ENCODE results near the gene PRXL2C.
A peak's percentile ranks its signal among the peaks of the same experiment; 100 is the strongest.
"Not testable (repeated sequence)": the region's sequence is repeated elsewhere in the genome, so short reads cannot be mapped to it uniquely, and the experiment has no call there.

PRXL2C gene

GRCh38 chr9:96619491-96620180 is 35.5 kb downstream of the PRXL2C start, which contains the start of gene CDC14B:
TSS of gene CDC14B (minus strand) at chr9:96619843. CDS start at chr9:96619378, 465 bp downstream.
- Histone ChIP-seq H3K27me3 (ENCODE audit: control insufficient read depth in 1 of 2, insufficient read depth in 2 of 2, low read length in 2 of 2) (no peaks in the 10 kb centered on the region), H3K4me3 (ENCODE audit: low read length in 2 of 2) (peak within 1 kb of the TSS; percentile 63 to 76), H3K36me3 (ENCODE audit: control insufficient read depth in 2 of 2, insufficient read depth in 2 of 2, low read length in 2 of 2) (no peaks in the 10 kb centered on the region), H3K9ac (ENCODE audit: low read length in 2 of 2) (peak within 1 kb of the TSS; percentile 17 to 36), H3K9me3 (ENCODE audit: control insufficient read depth in 2 of 2, low read length in 2 of 2) (no peaks in the 10 kb centered on the region), H3K27ac (ENCODE audit: low read length) (peak within 1 kb of the TSS; percentile 75), H3K4me1 (ENCODE audit: control insufficient read depth, insufficient read depth, low read length) (peaks cover 10% of the 10 kb centered on the region)

- Histone ChIP-seq H3K27ac (ENCODE audit: low read length) (peak overlapping the region; percentile 75), H3K27me3 (ENCODE audit: control insufficient read depth in 1 of 2, insufficient read depth in 2 of 2, low read length in 2 of 2) (no peaks in the 10 kb centered on the region), H3K9me3 (ENCODE audit: control insufficient read depth in 2 of 2, low read length in 2 of 2) (no peaks in the 10 kb centered on the region), H3K36me3 (ENCODE audit: control insufficient read depth in 2 of 2, insufficient read depth in 2 of 2, low read length in 2 of 2) (no peaks in the 10 kb centered on the region), H3K4me3 (ENCODE audit: low read length in 2 of 2) (peak overlapping the region; percentile 23 to 76), H3K4me1 (ENCODE audit: control insufficient read depth, insufficient read depth, low read length) (peaks cover 10% of the 10 kb centered on the region), H3K9ac (ENCODE audit: low read length in 2 of 2) (peak overlapping the region in 1 of 2 donors; percentile 17)
Observed at GRCh38 chr9:96619124-96619465, 36.0 kb downstream of the PRXL2C start.

- peaks cover 10% of the 10 kb centered on the region for H3K4me1 ChIP-seq (ENCODE audit: control insufficient read depth, insufficient read depth, low read length)
- no peaks in the 10 kb centered on the region for H3K27me3 ChIP-seq (ENCODE audit: control insufficient read depth in 1 of 2, insufficient read depth in 2 of 2, low read length in 2 of 2)
- no peaks in the 10 kb centered on the region for H3K9me3 ChIP-seq (ENCODE audit: control insufficient read depth in 2 of 2, low read length in 2 of 2)
- peak overlapping the region; percentile 75 for H3K27ac ChIP-seq (ENCODE audit: low read length)
- H3K36me3 ChIP-seq (ENCODE audit: control insufficient read depth in 2 of 2, insufficient read depth in 2 of 2, low read length in 2 of 2) = no peaks in the 10 kb centered on the region
- H3K4me3 ChIP-seq (ENCODE audit: low read length in 2 of 2) = peak overlapping the region; percentile 23 to 76
- peak overlapping the region; percentile 17 to 55 for H3K9ac ChIP-seq (ENCODE audit: low read length in 2 of 2)
Observed at GRCh38 chr9:96618209-96619123, 36.7 kb downstream of the PRXL2C start.

- Histone ChIP-seq H3K9ac (ENCODE audit: low read length in 2 of 2) (no peak overlapping the region), H3K27ac (ENCODE audit: low read length) (peak overlapping the region; percentile 75)
Observed at GRCh38 chr9:96617439-96618185, 37.5 kb downstream of the PRXL2C start.

GRCh38 chr9:96616817-96617438 is 38.2 kb downstream of the PRXL2C start:
- H3K27ac ChIP-seq (ENCODE audit: low read length) = no peak overlapping the region
- no peaks in the 10 kb centered on the region for H3K36me3 ChIP-seq (ENCODE audit: control insufficient read depth in 2 of 2, insufficient read depth in 2 of 2, low read length in 2 of 2)
- H3K9me3 ChIP-seq (ENCODE audit: control insufficient read depth in 2 of 2, low read length in 2 of 2) = no peaks in the 10 kb centered on the region
- H3K4me3 ChIP-seq (ENCODE audit: low read length in 2 of 2) = no peak overlapping the region
- no peak overlapping the region for H3K9ac ChIP-seq (ENCODE audit: low read length in 2 of 2)
- H3K4me1 ChIP-seq (ENCODE audit: control insufficient read depth, insufficient read depth, low read length) = peaks cover 23% of the 10 kb centered on the region
- H3K27me3 ChIP-seq (ENCODE audit: control insufficient read depth in 1 of 2, insufficient read depth in 2 of 2, low read length in 2 of 2) = no peaks in the 10 kb centered on the region

More at GRCh38 chr9:96617439-96618185, 37.5 kb downstream of the PRXL2C start:
- no peaks in the 10 kb centered on the region for H3K9me3 ChIP-seq (ENCODE audit: control insufficient read depth in 2 of 2, low read length in 2 of 2)
- no peaks in the 10 kb centered on the region for H3K36me3 ChIP-seq (ENCODE audit: control insufficient read depth in 2 of 2, insufficient read depth in 2 of 2, low read length in 2 of 2)
- H3K4me3 ChIP-seq (ENCODE audit: low read length in 2 of 2) = peak overlapping the region; percentile 23 to 76
- H3K27me3 ChIP-seq (ENCODE audit: control insufficient read depth in 1 of 2, insufficient read depth in 2 of 2, low read length in 2 of 2) = no peaks in the 10 kb centered on the region
- H3K4me1 ChIP-seq (ENCODE audit: control insufficient read depth, insufficient read depth, low read length) = peaks cover 16% of the 10 kb centered on the region

GRCh38 chr9:96615411-96615810 is 39.7 kb downstream of the PRXL2C start:
- Histone ChIP-seq H3K9ac (ENCODE audit: low read length in 2 of 2) (no peak overlapping the region), H3K27me3 (ENCODE audit: control insufficient read depth in 1 of 2, insufficient read depth in 2 of 2, low read length in 2 of 2) (no peaks in the 10 kb centered on the region), H3K4me3 (ENCODE audit: low read length in 2 of 2) (no peak overlapping the region), H3K4me1 (ENCODE audit: control insufficient read depth, insufficient read depth, low read length) (peaks cover 23% of the 10 kb centered on the region), H3K9me3 (ENCODE audit: control insufficient read depth in 2 of 2, low read length in 2 of 2) (no peaks in the 10 kb centered on the region), H3K36me3 (ENCODE audit: control insufficient read depth in 2 of 2, insufficient read depth in 2 of 2, low read length in 2 of 2) (no peaks in the 10 kb centered on the region), H3K27ac (ENCODE audit: low read length) (no peak overlapping the region)

GRCh38 chr9:96614664-96615063 is 40.5 kb downstream of the PRXL2C start:
- not testable (repeated sequence) for H3K27me3 ChIP-seq (ENCODE audit: control insufficient read depth in 1 of 2, insufficient read depth in 2 of 2, low read length in 2 of 2); H3K36me3 ChIP-seq (ENCODE audit: control insufficient read depth in 2 of 2, insufficient read depth in 2 of 2, low read length in 2 of 2); H3K9me3 ChIP-seq (ENCODE audit: control insufficient read depth in 2 of 2, low read length in 2 of 2); H3K4me3 ChIP-seq (ENCODE audit: low read length in 2 of 2); H3K27ac ChIP-seq (ENCODE audit: low read length); H3K9ac ChIP-seq (ENCODE audit: low read length in 2 of 2)
- H3K4me1 ChIP-seq (ENCODE audit: control insufficient read depth, insufficient read depth, low read length) = peaks cover 23% of the 10 kb centered on the region

GRCh38 chr9:96612966-96613589 is 42.0 kb downstream of the PRXL2C start:
- Histone ChIP-seq H3K27me3 (ENCODE audit: control insufficient read depth in 1 of 2, insufficient read depth in 2 of 2, low read length in 2 of 2) (no peaks in the 10 kb centered on the region), H3K36me3 (ENCODE audit: control insufficient read depth in 2 of 2, insufficient read depth in 2 of 2, low read length in 2 of 2) (no peaks in the 10 kb centered on the region), H3K9ac (ENCODE audit: low read length in 2 of 2) (no peak overlapping the region), H3K27ac (ENCODE audit: low read length) (peak overlapping the region; percentile 64), H3K4me3 (ENCODE audit: low read length in 2 of 2) (no peak overlapping the region), H3K4me1 (ENCODE audit: control insufficient read depth, insufficient read depth, low read length) (peaks cover 17% of the 10 kb centered on the region), H3K9me3 (ENCODE audit: control insufficient read depth in 2 of 2, low read length in 2 of 2) (no peaks in the 10 kb centered on the region)

- no peaks in the 10 kb centered on the region for H3K27me3 ChIP-seq (ENCODE audit: control insufficient read depth in 1 of 2, insufficient read depth in 2 of 2, low read length in 2 of 2)
- peak overlapping the region; percentile 64 for H3K27ac ChIP-seq (ENCODE audit: low read length)
- peaks cover 13% of the 10 kb centered on the region for H3K4me1 ChIP-seq (ENCODE audit: control insufficient read depth, insufficient read depth, low read length)
- H3K4me3 ChIP-seq (ENCODE audit: low read length in 2 of 2) = peak overlapping the region; percentile 44 to 64
- peak overlapping the region; percentile 12 to 55 for H3K9ac ChIP-seq (ENCODE audit: low read length in 2 of 2)
- no peaks in the 10 kb centered on the region for H3K36me3 ChIP-seq (ENCODE audit: control insufficient read depth in 2 of 2, insufficient read depth in 2 of 2, low read length in 2 of 2)
- H3K9me3 ChIP-seq (ENCODE audit: control insufficient read depth in 2 of 2, low read length in 2 of 2) = no peaks in the 10 kb centered on the region
Observed at GRCh38 chr9:96612105-96612965, 42.8 kb downstream of the PRXL2C start.

Data from stomach smooth muscle (tissue), 2 donors.